GM19328 (cell line): ENCODE data around the gene PMFBP1.
A peak's percentile ranks its signal among the peaks of the same experiment; 100 is the strongest.
"Not testable (repeated sequence)": the region's sequence is repeated elsewhere in the genome, so short reads cannot be mapped to it uniquely, and the experiment has no call there.

Experiments
- ATAC-seq: cut with Tn5 transposase; IDR thresholded peaks from one replicate; pipeline ENCODE4 v1.9.1; 2021; ENCODE audit warnings: mild to moderate bottlenecking, moderate library complexity; ENCODE audit not compliant: unreplicated experiment

The PMFBP1 gene

DNA sequence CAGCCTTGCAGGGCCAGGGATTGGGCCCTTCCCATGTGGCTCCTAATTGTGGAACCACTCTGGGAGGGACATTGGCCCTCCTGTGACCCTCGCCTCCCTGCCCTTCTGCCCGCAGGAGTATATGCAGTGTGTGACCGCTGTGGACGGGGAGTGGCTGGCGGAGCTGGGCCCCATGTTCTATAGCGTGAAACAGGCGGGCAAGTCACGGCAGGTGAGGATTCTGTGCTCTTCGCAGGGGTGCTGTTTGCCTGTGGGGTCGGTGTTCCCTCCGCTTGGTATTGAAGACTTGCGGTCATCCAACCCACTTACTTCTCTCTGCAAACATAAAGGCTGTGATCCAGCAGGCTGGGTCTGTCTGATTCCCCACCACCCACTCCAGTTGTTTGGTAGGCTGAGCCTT, 62.7 kb downstream of the PMFBP1 start:
- no peak for ATAC-seq

GRCh38 chr16:72108353-72109102, 63.4 kb downstream of the PMFBP1 start:
- ATAC-seq, result no peak

- ATAC-seq, result no peak
These were observed 64.6 kb downstream of the PMFBP1 start for GRCh38 chr16:72107371-72107770.

- no peak for ATAC-seq
These were observed 66.0 kb downstream of the PMFBP1 start for GRCh38 chr16:72105978-72106377.

DNA sequence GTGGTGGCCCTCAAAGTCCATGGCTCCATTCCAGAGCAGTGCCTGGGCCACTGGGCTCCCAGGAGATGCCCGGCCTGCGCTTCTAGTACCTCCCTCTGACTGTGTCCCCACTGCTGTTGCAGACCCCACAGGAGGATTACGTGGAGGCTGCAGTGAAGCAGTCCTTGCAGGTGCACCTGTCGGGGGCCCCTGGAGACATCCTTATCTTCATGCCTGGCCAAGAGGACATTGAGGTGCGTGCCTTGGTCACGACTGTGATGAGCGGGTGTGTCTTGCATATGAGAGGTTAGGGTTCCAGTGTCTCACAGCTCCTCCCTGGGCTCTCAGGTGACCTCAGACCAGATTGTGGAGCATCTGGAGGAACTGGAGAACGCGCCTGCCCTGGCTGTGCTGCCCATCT, 67.0 kb downstream of the PMFBP1 start:
- ATAC-seq, result no peak

- no peak for ATAC-seq
These were observed 70.8 kb downstream of the PMFBP1 start for GRCh38 chr16:72101195-72101594.

DNA sequence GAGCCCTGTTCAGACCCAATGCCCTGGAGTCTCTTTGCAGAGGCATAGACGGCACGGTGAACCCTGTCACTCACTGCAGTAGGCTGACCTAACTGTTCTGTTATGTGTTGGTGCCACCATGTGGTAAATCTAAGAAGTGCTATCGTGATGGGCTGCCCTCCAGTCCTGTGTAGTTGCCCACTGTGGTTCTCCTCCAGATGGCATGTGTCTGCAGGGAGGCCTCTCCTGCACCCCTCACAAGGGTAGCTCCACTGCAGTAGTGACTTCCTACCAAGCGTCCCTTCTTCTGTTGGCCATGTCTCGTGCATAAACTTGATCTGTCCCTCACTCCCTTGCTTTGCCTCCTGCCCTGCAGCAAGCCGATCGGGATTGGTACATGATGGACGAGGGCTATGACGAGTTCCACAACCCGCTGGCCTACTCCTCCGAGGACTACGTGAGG, 72.6 kb downstream of the PMFBP1 start:
- no peak for ATAC-seq

DNA sequence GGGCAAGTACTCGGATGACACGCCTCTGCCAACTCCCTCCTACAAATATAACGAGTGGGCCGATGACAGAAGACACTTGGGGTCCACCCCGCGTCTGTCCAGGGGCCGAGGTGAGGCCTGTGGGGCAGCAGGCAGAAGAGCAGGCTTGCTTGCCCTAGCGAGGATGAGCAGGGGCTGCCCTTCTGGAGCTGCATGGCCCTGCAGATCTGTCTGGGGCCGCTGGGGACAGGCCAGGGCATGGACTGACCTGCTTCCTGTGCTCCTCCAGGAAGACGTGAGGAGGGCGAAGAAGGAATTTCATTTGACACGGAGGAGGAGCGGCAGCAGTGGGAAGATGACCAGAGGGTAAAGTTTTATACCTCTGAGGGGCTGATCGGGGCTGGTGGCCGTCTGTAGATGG, 73.0 kb downstream of the PMFBP1 start:
- ATAC-seq, result no peak

DNA sequence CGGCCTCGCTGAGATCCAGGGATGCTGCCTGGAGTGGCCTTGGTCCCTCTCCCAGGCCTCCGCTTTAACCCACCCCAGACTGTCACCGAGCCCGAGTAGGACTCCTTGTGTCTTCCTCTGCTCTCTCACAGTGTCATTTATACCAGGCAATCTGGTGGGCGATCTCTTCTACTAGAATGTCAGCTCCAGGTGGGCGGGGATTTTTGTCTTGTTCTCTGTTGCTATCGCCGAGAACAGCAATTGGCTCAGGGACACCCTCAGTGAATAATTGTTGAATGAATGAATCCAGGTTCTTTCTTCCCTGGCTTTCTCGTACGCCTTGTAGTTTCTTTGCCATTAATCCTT, 77.7 kb downstream of the PMFBP1 start:
- ATAC-seq, result no peak

DNA sequence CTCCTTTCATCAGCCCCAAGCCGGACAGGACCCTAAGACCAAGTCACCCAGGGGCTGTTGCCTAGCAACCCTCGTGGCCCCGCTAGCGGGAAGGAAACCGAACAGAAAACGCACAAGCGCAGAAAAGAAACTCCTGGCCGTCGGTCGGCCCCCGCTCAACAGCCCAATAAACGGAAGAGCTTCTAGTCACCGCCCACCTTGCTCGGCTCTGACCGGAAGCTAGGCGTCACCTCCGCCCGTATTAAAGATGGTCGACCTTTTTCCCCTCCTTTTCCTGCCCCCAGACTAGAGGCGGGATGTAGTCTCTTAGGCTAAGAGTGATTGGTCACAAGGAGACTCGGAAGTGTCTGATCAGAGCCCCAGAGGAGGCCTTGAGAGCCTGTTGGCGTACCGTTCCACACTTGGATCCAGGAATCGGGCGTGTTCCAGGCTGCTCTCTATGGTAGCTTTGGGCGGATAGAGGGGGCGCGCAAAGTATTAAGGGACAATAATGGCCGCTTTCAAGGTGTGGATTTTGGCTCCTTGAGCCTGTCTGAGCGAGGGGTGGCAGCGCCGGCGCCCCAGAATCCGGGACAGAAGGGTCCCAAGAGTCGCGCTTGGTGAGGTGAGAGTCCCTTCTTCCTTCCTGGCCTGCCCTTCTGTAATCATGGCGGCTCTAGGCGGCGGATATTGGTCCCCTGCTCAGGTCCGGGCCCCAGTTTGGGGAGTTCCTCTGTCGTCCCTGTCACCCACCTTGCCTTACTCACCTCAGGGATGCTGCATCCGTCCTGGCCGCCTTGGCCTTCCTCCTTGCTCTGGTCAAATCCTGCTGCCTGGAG, 78.3 kb downstream of the PMFBP1 start, which contains the start of the genes DHX38 and TXNL4B:
Gene DHX38, plus strand, starts transcription at position 400 of the 818 bp plus-strand sequence. CDS start 2,311 bp downstream, outside the sequence.
Gene TXNL4B, minus strand, starts transcription at position 173 of the 818 bp plus-strand sequence. CDS start 2,871 bp downstream, outside the sequence.
- peak; percentile 98 for ATAC-seq

- no peak for ATAC-seq
These were observed 79.0 kb downstream of the PMFBP1 start for GRCh38 chr16:72092832-72093447.

DNA sequence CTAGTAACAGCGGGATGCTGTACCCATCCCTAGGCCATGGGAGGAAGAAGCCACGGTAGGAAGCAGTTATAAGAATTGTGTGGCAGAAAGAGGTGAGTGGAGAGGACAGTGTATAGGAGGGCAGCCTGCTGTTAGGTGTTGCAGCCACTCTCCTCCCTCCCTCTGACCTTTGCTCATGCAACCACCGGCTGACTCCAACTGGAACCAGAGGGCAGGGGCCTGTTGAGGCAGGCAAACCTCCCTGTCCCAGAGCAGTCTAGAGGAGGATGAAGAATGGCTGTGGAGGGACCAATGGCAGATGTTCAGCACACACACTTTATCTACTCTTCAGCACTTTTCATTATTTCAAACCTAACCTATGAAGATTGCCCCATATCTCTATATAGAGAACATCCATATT, 80.7 kb downstream of the PMFBP1 start:
- ATAC-seq, result no peak

- ATAC-seq, result no peak
These were observed 87.0 kb downstream of the PMFBP1 start for GRCh38 chr16:72085002-72085401.

- ATAC-seq, result no peak
These were observed 87.5 kb downstream of the PMFBP1 start for GRCh38 chr16:72084445-72084844.

GRCh38 chr16:72083778-72084404, 88.1 kb downstream of the PMFBP1 start:
- ATAC-seq, result no peak

- ATAC-seq, result not testable (repeated sequence)
These were observed 94.8 kb downstream of the PMFBP1 start for GRCh38 chr16:72076991-72077706.

GRCh38 chr16:72075067-72075466, 96.9 kb downstream of the PMFBP1 start:
- not testable (repeated sequence) for ATAC-seq

DNA sequence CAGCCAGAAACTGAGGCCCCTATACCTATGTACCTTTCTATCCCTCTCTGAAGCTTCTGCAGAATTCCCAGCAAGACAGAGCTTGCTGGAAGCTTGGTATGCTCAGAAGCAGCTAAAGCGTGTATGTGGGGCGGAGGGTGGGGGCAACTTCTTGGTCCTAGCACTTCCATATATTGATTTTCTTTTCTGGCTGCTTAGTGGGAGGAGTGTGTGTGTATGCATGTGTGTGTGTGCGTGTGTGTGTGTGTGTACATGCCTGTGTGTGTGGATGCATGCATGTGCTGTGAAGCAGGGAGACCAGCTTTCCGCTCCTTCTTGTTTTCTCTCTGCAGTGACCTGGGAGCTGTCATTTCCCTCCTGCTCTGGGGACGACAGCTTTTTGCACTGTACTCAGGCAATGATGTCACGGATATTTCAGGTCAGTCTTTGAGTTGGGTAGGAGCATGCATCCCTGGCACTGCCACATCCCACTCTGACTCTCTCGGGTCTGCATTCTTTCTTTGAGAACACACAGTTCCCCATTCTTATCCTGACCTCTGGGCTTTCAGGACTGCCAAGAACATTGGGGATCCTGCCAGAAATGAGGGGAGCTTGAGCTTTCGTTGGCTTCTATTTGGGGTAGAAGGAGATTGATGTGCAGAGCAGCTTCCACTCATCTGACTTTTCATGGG, 98.3 kb downstream of the PMFBP1 start:
- no peak for ATAC-seq

GRCh38 chr16:72072514-72073342, 99.2 kb downstream of the PMFBP1 start:
- no peak for ATAC-seq
